ENCODE data around the gene SLC39A6.

GRCh38 chr18:36099311-36099710 is 29.8 kb downstream of the SLC39A6 start:
- TF ChIP-seq ARNTL (CRISPR knock-in tag; IDR thresholded peaks at IDR 0.05; ENCODE audit: borderline replicate concordance, low read depth) (no peak), PPARA (CRISPR knock-in tag; IDR thresholded peaks at IDR 0.05; ENCODE audit: borderline replicate concordance) (no peak), POU6F1 (CRISPR knock-in tag; IDR thresholded peaks at IDR 0.05; ENCODE audit: borderline replicate concordance, low read depth) (no peak), PATZ1 (CRISPR knock-in tag; IDR thresholded peaks at IDR 0.05; ENCODE audit: borderline replicate concordance) (no peak), ZFP30 (CRISPR knock-in tag; IDR thresholded peaks at IDR 0.05) (no peak)
